NCI-H748 (cell line): ENCODE results near the gene CHMP4A.

Experiments
- DNase-seq: peaks from one replicate; lab custom pipeline; 2025; ENCODE audit not compliant: unreplicated experiment; lab: John Stamatoyannopoulos, UW

CHMP4A gene

DNA sequence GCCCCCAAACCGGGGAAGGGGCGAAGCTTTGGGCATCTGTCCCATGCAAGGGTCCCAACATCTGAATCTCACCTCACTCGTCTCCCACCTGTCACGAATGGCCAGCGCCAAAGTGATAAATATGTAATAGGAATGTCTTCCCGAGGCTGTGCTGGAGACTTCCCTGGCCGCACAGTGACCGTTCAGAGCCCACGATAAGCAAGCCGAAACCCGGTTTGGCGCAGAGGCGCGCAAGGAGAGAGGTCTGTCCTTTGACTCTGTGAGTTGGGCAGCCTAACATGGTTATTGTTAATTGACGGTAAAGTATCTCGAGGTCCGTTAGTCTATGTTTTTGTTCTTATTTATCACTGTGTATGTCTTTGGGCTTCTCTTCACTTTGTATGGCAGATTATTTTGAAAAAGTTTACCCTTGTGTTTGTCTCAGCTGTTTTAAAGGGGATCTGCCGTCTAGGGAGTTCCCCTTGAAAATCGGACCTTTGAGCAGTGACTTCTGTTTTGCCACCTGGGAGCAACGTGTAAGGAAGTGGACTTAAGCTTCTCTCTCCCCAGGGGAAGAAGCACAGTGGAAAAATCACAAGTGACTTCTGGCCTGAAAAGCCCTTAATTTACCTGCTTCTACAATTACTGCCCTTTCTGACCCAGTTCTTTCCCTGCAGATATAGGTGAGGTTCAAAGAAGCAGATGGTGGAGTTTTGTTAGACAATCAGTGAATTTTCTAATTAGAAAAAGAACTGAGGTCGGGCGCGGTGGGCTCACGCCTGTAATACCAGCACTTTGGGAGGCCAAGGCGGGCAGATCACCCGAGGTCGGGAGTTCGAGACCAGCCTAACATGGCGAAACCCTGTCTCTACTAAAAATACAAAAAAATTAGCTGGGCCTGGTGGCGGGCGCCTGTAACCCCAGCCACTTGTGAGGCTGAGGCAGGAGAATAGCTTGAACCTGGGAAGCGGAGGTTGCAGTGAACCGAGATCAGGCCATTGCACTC lies 16.9 kb downstream of the CHMP4A start:
- DNase-seq = peak; percentile 51

DNA sequence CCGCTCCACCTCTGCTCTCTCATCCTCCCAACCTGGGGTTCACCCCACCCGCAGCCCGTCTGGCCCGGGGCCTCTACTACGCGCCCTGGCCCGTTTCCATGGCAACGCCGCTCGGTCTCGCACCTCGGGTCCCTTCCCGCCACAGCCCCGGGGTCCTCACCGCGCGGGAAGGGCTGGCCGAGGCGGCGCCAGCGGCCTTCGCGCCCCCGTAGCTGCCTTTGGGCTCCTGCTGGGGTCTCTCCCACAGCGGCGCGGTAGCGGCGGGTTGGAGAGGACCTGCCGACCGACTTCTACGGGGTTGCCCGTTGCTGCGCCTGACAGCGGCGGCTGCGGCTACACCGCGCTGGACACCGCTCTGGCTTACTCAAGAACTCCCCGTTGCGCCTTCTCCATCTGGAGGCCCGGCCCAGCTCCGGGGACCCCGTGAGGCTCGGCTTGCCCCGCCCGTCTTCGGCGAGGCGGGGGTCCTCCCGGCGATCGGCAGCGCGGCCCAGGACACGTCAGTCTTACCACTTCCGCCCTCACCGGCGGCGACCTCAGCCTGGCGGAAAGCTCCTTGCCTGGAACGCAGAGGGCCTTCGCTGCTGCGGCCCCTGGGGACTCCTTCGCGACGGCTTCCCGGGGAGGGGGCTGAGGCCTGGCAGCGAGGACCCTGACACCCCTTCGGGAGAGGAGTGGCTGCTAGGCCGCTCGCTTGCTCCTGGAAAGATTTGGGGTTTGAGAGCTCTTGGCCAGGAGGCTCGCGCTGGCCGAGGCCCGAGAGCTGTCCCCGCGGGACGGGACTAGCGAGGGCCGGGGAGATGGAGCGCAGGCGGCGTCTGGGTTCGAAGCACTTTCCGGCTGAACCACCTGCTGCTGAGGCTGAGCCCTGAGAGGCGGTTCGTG lies 17.9 kb downstream of the CHMP4A start, which contains the start of gene TM9SF1:
TSS of gene TM9SF1 (minus strand) at position 256 of the 885 bp plus-strand sequence. CDS start 422 bp downstream, outside the sequence.
- DNase-seq = peak; percentile 85

DNA sequence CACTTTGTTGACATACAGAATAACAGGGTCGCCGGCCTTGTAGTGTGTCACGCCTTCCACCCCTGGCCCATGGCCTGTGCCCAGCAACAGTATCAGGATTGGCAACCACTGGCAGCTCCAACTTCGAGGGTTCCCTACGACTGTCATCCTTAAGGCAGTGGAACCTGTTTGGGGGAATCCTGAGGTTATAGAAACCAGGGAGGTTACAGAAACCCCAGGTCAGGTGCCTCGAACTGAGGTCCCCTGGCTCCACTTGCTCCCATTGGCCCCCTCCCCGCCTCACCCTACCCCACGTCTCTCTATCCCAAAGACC lies 18.5 kb downstream of the CHMP4A start:
- no peak for DNase-seq

DNA sequence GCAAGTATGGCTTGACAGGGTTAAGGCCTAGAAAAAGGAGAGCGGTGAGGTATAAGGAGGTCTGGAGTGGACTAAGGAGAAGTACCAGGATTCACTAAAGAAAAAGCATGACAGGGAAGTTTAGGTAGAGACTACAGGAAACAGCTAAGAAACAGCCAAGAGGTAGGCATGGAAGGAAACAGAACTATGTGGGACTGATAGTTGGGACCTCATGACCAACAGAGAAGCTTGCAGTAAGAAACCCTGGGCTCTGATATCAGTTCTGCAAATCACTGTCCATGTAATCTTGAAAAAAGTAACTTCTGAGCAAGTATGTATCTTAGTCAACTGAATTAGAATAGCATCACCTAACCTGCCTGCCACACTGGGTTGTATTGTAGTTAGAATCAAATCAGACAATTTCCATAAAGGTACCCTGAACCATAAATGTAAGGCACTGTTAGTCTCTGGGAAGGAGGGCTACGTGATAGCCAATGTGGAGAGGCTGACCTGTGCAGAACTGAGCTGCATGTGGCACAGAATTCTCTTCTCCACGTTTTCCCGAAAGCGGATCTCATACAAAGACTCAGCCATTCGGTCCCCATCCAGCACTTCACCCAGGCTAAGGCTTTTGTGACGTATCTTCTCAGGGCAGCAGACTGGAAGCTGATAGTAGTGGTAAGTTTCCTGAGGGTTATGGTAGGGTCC lies 19.0 kb downstream of the CHMP4A start:
- DNase-seq = no peak

DNA sequence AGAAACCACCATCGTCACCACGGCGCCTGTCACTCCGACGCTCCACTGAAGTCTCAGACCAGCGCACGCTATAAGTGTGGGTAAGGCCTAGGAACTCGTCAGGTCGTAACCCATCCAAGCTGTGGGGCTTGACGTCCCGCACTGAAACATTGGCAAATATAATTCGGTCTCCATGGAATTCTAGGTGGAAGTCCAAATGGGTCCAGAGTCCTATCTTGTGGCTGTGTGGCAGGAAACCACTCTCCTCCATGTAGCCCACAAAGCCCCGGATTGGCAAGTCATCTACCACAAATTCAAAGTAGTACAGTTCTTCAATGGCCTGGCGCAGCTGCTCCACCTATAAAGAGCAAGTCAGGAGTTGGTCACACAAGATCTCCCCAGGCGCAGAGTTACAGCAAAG lies 20.4 kb downstream of the CHMP4A start:
- DNase-seq = no peak

DNA sequence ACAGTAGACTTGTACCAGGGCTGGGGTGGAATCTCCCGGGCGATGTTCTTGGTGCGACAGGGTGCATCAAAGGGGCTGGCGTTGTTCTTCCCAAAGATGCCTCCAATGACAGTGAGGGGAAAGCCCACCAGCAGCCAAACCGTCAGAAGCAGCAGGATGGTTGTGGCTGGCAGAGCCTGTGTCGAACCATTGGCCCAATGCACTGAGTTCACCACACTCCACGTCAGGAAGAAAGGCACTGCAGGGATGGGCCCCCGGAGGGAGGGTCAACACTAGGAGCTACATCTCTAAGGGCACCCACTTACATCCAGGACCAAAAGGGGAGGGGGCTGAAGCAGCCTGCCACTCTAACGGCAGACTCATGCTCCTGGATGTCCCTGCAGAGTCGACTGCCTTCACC lies 22.9 kb downstream of the CHMP4A start:
- DNase-seq = no peak

DNA sequence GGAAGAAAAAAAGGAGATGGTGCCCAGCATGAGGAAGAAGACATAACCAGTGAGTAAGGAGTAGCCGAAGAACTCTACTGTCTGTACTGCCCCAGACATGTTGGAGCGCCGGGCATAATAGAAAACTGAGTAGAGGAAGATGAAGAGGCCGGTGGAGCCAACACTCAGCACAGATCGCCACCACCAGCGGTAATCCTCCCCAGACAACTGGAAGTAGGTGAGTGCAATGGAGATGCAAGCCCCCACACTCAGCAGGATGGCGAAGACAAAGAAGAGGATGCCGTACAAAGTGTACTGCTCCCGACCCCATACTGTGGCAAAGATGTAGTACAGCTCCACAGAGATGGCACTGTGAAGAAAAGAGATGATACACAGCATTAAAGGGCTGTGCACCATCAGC lies 23.8 kb downstream of the CHMP4A start:
- DNase-seq = no peak

DNA sequence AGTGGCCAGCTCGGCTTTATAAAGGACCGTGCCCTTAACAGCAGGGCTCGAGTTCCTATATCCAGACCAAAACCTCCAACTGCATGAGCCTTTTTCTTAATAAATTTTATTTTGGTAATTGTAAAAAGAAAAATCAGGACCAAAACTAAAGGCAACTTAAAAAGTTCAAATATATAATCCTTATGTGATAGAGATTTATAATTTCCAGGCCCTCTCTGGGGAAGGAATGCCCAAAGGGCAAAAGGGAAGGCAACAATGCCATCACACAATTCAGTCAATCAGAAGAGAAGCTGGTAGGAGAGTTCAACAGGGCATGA lies 24.3 kb downstream of the CHMP4A start:
- DNase-seq = no peak

DNA sequence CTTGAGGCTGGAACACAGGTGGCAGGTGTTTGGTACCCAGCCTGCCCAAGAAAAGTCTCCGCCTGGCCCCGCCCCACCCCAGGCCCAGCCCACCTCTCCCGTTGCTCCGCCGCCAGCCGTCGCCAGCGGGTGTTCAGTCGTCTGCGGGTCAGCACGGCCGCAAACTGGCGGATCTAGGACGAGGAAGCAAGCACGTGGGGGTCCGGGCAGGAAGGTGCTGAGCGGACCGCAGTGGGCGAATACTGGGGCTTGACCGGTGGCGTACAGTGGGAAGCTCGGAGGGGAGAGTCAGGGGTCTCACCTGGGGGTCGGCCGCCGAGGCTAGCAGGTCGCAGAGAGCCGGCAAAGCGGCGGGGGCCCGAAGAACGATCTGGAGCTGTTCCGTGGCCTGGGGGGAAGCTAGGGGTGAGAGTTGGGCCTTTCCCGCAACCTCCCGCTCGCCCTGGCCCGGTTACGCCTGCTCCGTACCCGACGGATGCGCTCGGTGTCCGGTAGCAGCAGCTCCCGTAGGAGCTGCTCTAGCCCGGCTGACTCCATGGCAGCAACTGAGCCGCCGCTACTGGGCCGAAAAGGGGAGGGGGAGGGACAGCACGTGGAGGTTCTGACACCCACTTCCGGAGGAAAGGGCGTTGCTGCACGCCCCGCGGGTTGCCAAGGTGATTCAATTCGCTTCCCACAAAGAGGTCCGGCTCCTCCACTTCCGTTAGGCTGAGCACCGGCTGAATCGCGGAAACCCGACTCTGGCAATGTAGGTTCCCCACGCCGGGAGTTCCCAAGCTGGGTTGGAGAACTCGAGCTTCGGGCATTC lies 24.8 kb downstream of the CHMP4A start, which contains the start of gene IPO4:
TSS of gene IPO4 (minus strand) at position 566 of the 808 bp plus-strand sequence. CDS start at position 537, 29 bp downstream.
- peak; percentile 99 for DNase-seq

DNA sequence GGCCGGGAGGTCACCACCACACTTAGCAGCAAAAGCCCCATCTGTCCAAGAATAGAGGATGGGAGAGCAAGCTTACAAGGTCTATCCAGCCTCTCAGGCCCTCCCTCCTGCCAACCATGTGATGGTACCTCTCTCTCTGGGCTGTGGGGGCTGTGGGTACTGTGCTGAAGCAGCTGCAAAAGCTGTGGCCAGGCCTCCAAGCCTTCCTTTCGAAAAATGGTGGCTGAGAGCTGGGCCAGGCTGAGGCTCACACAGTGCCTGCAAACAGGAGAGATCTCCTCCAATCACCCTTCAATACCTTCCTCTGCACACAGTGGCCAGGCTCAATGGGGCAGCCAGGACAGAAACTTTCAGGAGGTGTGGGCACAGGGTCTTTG lies 25.8 kb downstream of the CHMP4A start:
- no peak for DNase-seq

DNA sequence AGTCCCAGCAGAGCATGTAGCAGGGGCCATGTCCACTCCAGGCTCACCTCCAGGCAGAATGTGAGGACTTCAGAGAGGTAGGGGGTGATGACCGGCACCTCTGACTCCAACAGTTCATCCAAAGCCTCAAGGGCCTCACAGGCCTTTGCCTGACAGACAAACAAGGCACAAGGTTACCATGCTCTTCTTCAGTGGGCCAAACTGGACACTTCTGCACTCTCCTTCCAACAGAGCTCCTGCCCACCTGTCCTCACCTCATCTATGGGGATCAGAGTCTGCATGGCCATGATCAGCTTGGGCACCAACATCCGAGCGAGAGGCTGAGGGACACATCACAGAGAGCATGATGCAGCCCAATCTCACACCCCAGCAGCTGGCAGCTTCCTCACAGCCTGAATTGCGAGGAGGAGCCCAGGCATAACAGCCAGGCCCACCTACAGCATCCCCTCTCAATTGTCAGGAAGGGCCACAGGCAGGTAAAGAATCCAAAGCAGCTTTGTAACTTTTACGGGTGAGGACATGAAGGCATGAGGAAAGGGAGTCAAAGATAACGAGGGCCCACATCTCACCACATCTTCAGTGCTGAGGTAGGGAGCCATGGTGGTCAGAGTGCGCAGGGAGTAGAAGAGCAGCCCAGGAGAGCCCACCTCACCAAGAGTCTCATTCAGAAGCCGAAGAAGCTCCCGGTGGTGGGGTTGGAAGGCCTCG lies 26.3 kb downstream of the CHMP4A start:
- no peak for DNase-seq

DNA sequence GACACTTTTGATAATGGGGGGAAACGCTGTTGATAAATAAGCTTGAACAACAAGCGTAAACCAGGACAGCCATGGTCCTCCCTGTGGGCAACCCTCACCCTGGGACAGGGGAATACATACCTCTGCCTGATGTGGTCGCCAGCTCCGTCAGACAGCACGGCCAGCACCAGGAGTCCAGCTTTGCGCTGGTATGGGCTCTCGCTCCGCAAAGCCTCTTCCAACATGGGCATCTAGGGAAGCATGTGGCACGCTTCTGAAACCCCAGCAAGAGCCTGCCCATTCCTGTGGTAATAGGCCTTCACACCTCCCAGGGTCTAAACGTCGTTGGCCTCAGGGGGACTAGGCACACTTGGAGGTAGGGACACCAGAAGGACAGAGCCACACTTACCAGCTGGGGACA lies 27.5 kb downstream of the CHMP4A start:
- no peak for DNase-seq

DNA sequence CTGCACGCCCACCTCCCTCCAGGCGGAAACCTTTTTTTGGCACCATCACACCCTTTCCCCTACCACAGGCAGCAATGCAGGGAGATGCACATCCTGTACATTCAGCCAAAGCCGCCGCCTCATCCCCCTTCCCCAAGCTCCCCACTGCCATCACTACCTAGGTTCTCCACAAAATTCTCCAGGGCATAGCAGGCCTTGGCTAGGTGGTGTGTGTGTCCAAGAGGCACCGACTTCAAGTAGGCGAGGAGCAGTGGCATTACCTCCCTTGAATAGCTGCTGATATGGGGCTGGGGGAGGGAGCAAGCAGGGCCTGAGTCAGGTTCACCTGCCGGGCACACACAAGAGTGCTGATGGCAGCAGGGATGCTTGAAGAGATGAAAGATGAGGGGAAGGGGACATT lies 28.3 kb downstream of the CHMP4A start:
- no peak for DNase-seq

DNA sequence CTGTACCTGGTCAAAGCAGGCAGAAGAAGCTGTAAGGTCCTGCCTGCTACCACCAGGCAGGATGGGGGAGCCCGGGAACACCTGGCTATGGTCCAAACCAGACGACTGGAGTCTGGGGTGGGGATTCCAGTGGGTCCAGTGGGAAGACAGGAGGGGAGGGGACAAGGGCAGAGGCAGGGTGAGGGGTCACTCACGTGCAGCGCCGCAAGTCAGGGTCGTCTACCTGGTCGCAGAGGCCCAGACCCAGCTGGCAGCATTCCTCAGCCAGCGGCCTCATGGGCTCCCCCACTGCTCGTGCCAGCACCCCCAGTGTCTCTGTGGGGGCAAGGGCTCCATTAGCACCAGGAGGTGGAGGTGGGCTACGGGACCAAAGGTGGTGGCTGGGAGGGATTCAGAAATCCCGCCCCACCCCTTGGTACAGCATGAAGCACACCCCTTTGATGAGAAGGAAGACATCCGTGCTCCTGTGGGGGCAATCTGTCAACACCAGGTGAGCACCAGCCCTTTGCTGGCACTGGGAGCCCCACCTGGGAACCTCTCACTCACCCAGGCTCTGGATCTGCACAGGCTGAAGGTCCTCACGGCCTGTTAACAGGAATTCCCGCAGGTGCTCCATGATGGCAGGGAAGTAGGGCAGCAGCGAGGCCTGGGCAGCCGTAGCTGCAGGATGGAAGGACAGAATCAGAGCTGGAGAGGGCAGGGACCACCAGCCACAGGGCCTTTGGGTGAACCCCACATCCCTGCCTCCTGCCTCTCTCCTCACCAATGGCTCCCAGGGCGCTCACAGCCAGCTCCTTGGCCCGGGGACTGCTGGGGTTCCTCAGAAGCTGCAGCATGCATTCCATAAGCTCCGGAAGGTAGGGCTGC lies 29.0 kb downstream of the CHMP4A start:
- DNase-seq = no peak

DNA sequence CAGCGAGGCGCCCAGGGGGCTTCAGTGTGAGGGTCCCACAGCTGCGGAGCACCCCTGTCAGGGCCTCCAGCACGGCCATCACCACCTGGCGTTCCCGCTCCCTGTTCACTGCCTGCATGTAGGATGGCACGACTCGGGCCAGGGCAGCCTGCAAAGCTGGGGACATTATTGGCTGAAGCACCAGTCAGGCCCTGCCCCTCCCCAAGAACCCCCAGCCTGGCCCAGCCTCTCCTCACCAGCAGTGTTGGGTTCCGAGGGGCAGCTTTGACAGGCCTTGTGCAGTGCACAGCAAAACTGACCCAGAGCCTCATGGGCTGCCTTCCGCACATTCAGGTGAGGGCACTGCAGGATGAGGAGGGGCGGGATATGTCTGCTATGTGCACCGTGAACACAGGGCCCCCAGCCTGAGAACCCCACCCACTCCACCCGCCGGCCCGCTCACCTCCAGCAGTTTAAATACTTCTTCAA lies 30.2 kb downstream of the CHMP4A start:
- DNase-seq = no peak

DNA sequence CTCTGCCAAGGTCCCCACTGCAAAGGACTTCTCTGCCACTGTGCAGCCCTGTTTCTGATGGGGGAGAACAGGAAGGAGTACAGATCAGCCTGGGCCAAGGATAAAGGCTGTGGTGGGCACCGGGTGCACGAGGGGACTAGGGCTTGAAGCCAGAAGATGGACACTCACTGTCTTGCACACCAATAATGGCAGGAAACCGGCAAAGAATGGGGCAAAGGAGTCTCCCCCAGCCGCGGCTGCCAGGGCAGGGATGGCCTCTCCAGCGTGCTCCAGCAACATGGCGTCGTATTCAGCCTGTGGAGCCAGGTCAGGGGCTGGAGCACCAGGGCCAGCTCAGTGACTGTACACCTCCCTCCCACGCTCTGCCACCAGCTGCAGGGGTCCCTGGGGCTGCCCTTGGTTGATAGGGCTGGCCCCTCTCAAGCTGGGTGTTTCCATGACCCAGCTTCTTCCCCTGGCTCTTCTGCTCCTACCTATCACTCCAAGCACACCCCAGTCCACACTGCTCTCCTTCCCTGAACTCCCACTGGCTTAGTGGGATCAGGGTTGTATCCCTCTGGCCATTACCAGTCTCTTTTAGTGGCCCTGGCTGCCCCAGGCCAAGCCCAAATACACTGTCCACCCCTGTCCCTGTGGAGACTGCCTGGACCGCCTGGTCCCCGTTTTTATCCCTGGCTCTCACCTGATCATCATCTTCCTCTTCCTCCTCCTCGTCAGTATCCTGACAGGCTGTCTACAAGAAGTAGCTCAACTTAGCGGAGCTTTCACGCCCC lies 31.0 kb downstream of the CHMP4A start:
- no peak for DNase-seq

DNA sequence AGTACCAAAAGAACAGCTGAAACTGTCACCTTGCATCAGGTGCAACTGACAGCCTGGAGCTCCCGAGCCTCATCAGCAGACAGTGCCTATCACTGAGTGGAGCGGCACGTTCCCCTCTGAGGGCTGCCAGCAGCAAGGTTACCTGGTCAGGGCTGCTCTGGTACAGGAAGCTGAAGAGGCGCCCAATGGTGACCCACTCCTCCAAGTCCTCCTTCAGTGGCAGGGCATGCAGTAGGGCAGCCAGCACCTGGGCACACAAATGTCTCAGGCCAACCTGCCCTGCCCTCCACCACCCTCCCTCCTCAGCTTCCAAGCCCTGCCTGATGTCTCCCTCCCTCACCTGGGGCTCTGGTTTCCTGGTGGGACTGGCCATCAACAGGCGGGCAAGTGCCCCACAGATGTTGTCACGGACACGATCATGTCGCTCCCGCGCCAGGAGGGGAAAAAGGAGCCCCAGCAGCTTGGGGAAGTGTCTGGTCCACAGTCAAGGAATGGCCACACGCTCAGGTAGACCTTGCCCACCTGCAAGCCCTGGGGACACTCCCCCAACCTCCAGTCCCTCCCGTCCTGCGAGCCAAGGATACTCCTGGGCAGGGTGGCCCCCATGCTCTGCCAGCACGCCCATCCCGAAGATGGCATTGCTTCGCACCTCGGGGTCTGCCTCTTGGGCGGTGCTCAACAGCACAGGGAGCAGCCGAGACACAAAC lies 31.8 kb downstream of the CHMP4A start:
- no peak for DNase-seq
